HG02678 (cell line): ENCODE results near the gene KLHL41.
"Not testable (repeated sequence)": the region's sequence is repeated elsewhere in the genome, so short reads cannot be mapped to it uniquely, and the experiment has no call there.

Experiments used
- ATAC-seq: cut with Tn5 transposase; IDR thresholded peaks from one replicate; pipeline ENCODE4 v1.9.1; 2021; ENCODE audit warnings: mild to moderate bottlenecking, moderate library complexity; ENCODE audit not compliant: unreplicated experiment

Gene KLHL41

GRCh38 chr2:169570752-169571151, 61.2 kb downstream of the KLHL41 start:
- not testable (repeated sequence) for ATAC-seq

DNA sequence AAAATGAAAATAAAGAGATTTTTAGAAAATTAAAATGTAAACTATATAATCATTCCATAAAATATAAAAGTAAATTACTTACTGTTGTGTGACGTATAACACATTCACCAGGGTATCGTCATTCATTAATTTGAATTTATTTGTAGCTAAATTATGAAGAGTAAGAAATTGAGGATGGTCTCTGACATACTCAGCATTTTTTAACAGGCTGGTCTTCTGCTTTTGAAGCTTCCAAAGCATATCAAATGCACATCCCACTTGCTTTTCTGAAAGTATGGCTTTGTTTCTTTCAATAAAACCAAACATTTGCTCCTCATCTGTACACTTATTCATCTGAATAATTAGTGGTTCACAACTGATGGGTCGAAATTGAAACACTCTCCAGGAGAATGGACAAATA, 62.1 kb downstream of the KLHL41 start:
- no peak for ATAC-seq

GRCh38 chr2:169572189-169572588, 62.7 kb downstream of the KLHL41 start:
- ATAC-seq, result no peak

DNA sequence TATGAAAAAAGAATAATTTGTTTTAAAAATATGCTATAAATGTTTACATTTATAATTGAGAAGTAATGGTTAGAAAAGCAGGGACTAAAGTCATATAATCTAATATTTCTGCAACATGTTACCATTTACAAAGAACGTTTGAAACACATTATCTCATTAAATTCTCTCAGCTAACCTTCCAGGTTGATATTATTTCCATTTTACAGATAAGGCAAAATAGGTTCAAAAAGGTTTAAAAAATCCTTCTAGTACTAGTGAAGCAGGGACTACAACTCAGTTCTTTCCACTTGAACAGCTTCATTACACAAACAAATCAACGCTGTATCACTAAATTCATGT, 63.3 kb downstream of the KLHL41 start:
- no peak for ATAC-seq

DNA sequence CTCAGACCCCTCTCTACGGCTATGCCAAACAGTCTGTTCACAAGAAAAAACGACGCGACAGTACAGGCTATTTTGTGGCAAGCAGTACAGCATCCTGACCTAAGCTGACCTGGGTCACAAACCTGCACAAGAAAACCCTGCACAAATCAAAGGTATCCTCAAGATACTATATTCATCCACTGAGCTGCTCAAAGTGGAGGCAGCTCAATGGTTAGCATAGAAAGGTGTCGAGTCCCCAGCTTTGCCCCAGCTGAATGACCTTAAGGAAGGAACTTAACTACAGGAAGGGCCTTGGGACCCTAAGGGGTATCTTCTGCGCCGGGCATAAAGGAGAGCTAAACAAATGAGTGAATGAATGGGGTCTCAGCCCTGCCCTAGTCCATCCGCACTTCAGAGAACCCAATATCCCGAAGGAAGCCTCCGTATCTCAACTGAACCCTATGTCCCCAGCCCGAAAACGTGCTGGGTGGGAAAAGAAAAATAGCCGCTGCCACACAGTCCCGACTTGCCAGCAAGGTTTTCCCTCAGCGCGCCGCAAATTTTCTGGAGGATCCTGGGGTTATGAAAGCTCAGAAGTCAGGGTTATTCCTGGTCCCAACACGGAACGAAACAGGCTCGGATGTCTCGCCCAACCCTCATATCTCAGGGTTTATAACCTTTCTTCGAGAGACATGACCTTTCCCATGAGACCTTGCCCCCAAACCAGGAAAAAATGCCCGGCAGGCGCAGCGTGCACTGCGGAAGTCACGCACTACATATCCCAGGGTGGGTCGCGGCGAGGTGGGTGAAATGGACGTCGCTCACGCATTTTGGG, 63.9 kb downstream of the KLHL41 start, which contains the start of gene FASTKD1:
Gene FASTKD1, minus strand, starts transcription at position 706 of the 814 bp plus-strand sequence. CDS start 1,836 bp downstream, outside the sequence.
- ATAC-seq, result peak; percentile 99

GRCh38 chr2:169573974-169574299, 64.4 kb downstream of the KLHL41 start:
- no peak for ATAC-seq

- ATAC-seq, result not testable (repeated sequence)
Observed at GRCh38 chr2:169574539-169574938, 65.0 kb downstream of the KLHL41 start.

- not testable (repeated sequence) for ATAC-seq
Observed at GRCh38 chr2:169575264-169575663, 65.8 kb downstream of the KLHL41 start.
